DMS53 treated with DMSO at 0.1 percent for 48 hours (cell line): ENCODE data around the gene CCNYL1.

Experiments
- DNase-seq: peaks from one replicate; lab custom pipeline; 2025; ENCODE audit not compliant: unreplicated experiment; lab: John Stamatoyannopoulos, UW

Gene CCNYL1

DNA sequence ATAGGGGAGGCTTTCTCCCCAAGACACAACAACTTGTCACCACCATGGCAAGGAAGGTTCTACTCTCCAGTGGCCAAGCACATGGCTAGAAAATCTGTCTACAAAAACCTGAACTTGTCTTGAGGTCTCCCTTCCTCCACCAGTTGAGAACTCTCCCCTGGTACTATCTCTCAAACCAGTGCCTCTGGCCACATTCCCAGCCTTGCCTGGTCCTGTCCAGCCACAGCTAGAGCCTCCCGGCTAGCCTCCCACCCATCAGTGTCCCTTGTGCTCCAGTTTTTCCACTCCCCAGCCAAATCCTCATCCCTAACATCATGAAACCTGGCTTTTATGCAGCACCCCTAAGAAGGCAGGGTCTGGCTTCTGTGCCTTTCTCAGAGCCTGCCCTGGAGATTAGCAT is 79.5 kb downstream of the CCNYL1 start:
- DNase-seq = no peak

DNA sequence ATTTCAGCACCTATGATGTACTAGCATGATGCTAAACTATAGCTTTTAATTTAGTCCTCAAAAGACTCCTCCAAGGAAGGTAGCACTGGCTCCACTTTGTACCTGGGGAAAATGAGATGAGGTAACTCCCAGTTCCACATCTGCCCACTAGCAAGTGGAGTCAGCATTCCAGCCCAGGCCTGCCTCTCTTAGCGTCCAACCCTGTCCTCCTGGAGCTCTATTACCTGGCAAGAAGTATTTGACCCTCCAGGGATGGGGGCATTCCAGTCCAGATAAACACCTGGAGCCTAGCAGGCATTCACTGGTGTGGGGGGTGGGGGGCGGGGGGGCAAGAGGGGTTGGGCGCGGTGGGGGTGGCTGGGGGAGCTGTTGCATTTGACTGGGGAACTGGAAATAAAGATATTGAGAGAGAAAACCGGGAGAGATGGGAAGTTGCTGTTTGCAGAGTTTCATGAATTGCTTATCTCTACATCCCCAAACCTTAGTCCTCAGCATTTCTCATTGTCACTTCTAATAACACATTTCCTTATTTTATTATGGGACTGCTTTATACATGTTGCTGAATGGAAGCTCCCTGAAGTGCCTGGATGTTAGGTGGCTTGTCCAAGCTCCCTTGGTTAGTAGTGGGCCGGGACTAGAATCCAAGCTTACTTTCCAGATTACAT is 80.3 kb downstream of the CCNYL1 start:
- DNase-seq = peak; percentile 55

DNA sequence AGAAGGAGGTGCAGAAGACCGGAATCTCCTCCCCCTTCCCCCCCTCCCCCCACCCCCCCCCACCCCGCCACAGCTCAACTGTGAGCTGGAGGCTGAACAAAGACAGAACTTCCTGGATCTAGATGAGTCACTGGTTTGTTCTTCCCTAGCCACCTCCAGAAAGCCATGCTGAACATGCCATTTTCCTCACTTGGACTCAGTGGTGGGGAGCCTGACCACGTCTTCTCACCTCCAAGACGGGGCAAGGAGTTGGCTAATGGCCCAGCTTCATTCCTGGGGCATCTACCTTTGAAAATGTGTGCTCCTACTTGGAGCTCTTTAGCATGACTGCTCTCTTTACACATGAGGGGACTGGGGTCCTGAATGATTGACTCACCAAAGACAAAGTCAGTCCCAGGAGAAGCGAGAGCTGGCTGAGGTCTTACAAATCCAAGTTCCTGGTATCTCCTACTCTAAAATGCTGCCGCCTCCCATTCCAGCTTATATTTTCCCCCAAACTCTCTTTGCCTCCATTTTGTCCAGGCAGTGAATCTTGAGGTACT is 80.9 kb downstream of the CCNYL1 start:
- DNase-seq = peak; percentile 82

DNA sequence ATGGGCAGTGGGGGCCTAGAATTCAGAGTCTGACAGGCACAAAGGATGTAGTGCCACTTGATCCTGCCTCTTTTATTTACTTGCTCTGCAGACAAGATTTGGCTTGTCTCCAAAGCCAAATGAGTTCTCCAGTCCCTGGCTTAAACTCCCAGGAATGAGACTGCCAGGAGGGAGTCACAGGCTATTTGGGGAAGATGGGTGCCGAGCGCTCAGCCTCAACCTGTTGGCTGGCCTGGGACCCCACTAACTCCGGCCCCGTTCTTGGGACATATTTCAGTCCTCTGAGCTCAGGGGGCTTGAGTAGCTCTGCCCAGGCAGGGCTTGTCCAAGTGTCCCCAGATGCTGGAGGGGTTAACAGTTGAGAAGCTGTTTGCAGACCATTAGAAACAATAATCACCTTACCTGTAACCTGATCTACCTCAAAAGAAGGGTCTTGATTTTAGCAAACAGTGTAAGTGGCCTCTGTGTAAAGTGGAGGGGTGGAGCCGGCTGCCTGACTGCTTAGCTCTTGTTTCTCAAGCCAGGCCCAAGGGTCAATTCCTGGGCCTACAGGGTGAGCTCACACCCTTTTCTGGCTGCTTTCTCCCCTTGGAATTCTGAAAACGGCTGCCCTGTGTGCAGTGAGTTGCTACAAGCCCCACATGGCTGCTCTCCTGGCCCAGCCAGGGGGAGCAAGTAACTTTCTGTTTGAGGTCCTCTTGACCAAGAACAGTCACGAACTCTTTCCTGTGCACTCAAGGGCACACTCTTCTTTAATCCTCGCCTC is 85.3 kb downstream of the CCNYL1 start:
- peak; percentile 62 for DNase-seq

DNA sequence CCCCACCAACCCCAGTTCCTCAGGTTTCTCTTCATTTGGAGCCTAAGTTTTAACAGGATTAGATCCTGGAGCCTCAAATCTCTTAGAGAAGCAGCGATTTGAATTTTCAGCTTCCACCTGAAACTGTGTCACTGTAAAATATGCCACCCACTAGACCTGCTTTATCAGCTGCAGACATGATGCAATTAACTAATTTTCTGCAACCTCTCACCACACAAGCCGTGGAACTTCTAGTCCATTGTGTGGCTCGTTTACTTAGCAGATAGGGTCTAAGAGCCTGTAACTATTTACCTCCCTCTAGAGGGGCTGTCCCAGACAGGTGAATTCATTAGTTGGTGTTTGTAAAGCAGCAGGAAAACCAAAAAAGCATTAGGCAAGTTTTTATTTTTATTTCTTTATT is 89.8 kb downstream of the CCNYL1 start:
- no peak for DNase-seq

DNA sequence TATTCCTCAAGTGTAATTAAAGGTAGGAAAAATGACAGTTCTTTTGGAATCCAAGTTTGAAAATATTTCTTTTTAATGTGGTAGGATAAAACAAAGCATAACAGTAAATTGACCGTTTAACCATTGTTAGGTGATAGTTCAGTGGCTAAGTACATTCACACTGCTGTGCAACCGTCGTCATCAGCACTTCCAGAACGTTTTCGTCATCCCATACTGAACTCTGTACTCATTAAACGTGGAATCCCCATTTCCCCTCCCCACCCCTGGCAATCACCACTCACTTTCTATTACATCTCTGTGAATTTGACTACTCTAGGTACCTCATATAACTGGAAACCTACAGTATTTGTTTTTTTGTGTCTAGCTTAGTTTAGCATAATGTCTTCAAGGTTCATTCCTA is 91.2 kb downstream of the CCNYL1 start:
- DNase-seq = no peak
